ENCODE measurements around the gene PLCD3. TPM values are rescaled to one million over a fixed set of nuclear protein-coding genes. Genes with fewer than 3 reads are reported as not detected.

PLCD3 gene
- total and polyA plus RNA-seq, 10 of the 15 experiments (the other 5 are each of a cell fraction or from before 2014, with no cell fraction given): 0.02 to 1.6 (median 0.44) TPM

DNA sequence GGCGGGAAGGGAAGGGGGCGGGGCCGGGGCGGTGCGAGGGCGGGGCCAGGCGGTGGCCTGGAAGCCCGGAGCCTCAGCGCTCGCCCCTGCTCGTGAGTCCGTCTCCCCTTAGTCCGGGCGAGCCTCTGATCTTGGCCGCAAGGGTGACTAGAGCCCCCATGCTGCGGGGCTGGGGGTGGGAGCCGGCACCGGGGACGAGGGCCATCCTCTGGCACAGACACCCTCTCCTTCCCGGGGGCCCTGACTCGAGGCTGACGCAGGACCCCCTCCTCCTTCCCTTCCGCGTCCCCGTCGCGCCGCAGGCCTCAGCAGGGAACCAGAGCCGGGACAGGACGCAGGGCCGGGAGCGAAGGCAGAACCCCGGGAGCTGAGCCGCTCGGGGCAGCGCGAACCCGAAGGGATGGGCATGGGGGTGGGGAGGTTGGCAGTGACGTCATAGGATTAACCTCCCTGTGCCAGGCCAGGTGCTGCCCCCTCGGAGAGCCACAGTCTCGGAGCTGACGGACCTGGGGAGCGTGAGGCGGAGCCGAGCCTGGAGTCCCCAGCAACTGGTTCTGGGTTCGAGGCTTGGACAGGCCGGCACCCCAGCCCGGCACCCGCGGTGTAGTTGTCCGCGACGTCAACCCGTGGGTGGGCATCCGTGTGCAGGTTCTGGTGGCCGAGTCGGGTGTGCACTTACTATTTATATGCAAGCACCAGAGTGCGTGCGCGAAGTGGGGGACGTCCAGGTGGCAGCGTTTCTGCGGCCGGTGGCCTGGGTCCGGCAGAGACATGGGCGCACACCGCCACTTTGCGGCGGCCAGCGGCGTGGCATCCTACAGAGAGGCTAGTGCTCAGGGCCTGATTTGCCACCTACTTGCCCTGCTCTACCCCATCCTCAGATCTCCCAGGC, 503 bp upstream of the PLCD3 start (continued):
- TF ChIP-seq, protein P1, sequence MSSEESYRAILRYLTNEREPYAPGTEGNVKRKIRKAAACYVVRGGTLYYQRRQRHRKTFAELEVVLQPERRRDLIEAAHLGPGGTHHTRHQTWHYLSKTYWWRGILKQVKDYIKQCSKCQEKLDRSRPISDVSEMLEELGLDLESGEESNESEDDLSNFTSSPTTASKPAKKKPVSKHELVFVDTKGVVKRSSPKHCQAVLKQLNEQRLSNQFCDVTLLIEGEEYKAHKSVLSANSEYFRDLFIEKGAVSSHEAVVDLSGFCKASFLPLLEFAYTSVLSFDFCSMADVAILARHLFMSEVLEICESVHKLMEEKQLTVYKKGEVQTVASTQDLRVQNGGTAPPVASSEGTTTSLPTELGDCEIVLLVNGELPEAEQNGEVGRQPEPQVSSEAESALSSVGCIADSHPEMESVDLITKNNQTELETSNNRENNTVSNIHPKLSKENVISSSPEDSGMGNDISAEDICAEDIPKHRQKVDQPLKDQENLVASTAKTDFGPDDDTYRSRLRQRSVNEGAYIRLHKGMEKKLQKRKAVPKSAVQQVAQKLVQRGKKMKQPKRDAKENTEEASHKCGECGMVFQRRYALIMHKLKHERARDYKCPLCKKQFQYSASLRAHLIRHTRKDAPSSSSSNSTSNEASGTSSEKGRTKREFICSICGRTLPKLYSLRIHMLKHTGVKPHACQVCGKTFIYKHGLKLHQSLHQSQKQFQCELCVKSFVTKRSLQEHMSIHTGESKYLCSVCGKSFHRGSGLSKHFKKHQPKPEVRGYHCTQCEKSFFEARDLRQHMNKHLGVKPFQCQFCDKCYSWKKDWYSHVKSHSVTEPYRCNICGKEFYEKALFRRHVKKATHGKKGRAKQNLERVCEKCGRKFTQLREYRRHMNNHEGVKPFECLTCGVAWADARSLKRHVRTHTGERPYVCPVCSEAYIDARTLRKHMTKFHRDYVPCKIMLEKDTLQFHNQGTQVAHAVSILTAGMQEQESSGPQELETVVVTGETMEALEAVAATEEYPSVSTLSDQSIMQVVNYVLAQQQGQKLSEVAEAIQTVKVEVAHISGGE (CRISPR knock-in tag; IDR thresholded peaks at IDR 0.05): no peak
- TF ChIP-seq SMAD5 (IDR thresholded peaks at IDR 0.05; ENCODE audit: low read depth) (no peak), SMARCA5 (IDR thresholded peaks at IDR 0.05) (peak; percentile 93; the same call in 1 of the 2 replicates), DPF2 (IDR thresholded peaks at IDR 0.05) (no peak; the same call in 1 of the 2 replicates), NR2C1 (IDR thresholded peaks at IDR 0.05) (no peak), NRF1 (conservative IDR thresholded peaks at IDR 0.05; ENCODE audit: low read depth, low read length) (no peak), ZNF274 (IDR thresholded peaks at IDR 0.05; ENCODE audit: insufficient read depth, insufficient read length) (no peak), POLR2A (IDR thresholded peaks at IDR 0.05; ENCODE audit: low read depth, low read length) (peak; percentile 62; the same call in 1 of the 2 replicates), IKZF1 (conservative IDR thresholded peaks at IDR 0.05) (peak; percentile 55; the same call in 1 of the 2 replicates), HDAC6 (IDR thresholded peaks at IDR 0.05; ENCODE audit: unreplicated experiment) (no peak), SMC3 (IDR thresholded peaks at IDR 0.05; ENCODE audit: borderline replicate concordance, low read length) (peak; percentile 58), ZNF622 (IDR thresholded peaks at IDR 0.05) (no peak), SIN3A (IDR thresholded peaks at IDR 0.05; ENCODE audit: low read depth, low read length) (peak; percentile 47; the same call in 1 of the 2 replicates), JUND (IDR thresholded peaks at IDR 0.05; ENCODE audit: low read depth, low read length) (no peak), ZNF24 (IDR thresholded peaks at IDR 0.05) (no peak), KLF5 (IDR thresholded peaks at IDR 0.05; ENCODE audit: partially characterized antibody) (peak; percentile 55), JUNB (IDR thresholded peaks at IDR 0.05) (no peak), PAX8 (IDR thresholded peaks at IDR 0.05) (no peak), GABPA (IDR thresholded peaks at IDR 0.05; ENCODE audit: low read depth) (no peak)
- TF ChIP-seq, protein P2, sequence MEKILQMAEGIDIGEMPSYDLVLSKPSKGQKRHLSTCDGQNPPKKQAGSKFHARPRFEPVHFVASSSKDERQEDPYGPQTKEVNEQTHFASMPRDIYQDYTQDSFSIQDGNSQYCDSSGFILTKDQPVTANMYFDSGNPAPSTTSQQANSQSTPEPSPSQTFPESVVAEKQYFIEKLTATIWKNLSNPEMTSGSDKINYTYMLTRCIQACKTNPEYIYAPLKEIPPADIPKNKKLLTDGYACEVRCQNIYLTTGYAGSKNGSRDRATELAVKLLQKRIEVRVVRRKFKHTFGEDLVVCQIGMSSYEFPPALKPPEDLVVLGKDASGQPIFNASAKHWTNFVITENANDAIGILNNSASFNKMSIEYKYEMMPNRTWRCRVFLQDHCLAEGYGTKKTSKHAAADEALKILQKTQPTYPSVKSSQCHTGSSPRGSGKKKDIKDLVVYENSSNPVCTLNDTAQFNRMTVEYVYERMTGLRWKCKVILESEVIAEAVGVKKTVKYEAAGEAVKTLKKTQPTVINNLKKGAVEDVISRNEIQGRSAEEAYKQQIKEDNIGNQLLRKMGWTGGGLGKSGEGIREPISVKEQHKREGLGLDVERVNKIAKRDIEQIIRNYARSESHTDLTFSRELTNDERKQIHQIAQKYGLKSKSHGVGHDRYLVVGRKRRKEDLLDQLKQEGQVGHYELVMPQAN (conservative IDR thresholded peaks at IDR 0.05): no peak
- TF ChIP-seq, protein P3, sequence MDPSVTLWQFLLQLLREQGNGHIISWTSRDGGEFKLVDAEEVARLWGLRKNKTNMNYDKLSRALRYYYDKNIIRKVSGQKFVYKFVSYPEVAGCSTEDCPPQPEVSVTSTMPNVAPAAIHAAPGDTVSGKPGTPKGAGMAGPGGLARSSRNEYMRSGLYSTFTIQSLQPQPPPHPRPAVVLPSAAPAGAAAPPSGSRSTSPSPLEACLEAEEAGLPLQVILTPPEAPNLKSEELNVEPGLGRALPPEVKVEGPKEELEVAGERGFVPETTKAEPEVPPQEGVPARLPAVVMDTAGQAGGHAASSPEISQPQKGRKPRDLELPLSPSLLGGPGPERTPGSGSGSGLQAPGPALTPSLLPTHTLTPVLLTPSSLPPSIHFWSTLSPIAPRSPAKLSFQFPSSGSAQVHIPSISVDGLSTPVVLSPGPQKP (IDR thresholded peaks at IDR 0.05; ENCODE audit: low read depth, low read length): no peak
- TF ChIP-seq, protein P4, sequence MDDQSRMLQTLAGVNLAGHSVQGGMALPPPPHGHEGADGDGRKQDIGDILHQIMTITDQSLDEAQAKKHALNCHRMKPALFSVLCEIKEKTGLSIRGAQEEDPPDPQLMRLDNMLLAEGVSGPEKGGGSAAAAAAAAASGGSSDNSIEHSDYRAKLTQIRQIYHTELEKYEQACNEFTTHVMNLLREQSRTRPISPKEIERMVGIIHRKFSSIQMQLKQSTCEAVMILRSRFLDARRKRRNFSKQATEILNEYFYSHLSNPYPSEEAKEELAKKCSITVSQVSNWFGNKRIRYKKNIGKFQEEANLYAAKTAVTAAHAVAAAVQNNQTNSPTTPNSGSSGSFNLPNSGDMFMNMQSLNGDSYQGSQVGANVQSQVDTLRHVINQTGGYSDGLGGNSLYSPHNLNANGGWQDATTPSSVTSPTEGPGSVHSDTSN (IDR thresholded peaks at IDR 0.05; ENCODE audit: insufficient replicate concordance, low read depth, low read length): no peak
